A549 (cell line): ENCODE data around the gene IGF2R.

Experiments
- E2F6 ChIP-seq: IDR thresholded peaks from 2 replicates; pipeline ENCODE4 v1.6.1; 2012; ENCODE audit warnings: low read depth, borderline replicate concordance
- HDAC2 ChIP-seq: fragments of 200-600 bp; sonication (generic); IDR thresholded peaks from 2 replicates; pipeline ENCODE4 v1.6.1; 2016
- HOXB13 ChIP-seq: fragments of 250-450 bp; sonication (Bioruptor Pico); IDR thresholded peaks from 2 replicates; pipeline ENCODE4 v1.5.0; 2020; ENCODE audit warnings: low read depth, mild to moderate bottlenecking, moderate library complexity
- MAFK ChIP-seq: fragments of 450-650 bp; IDR thresholded peaks from 2 replicates; pipeline ENCODE4 v1.6.1; 2014; ENCODE audit not compliant: partially characterized antibody
- POLR2A ChIP-seq: IDR thresholded peaks from 2 replicates; pipeline ENCODE4 v1.6.1; 2012; ENCODE audit warnings: mild to moderate bottlenecking, low read length
- POLR2AphosphoS2 ChIP-seq: conservative IDR thresholded peaks from 2 replicates; pipeline ENCODE4 v1.6.1; 2012; ENCODE audit warnings: low read length, improper control_type of control experiment, inconsistent platforms
- RAD21 ChIP-seq, 2 experiments: fragments of >200 bp in 1 of 2; sonication (Bioruptor Twin) in 1 of 2; formaldehyde crosslinking in 1 of 2; IDR thresholded peaks in 1 of 2; conservative IDR thresholded peaks in 1 of 2; 2 replicates in 1 of 2; 3 replicates in 1 of 2; pipeline ENCODE4 v1.6.1; 2012 to 2018; ENCODE audit warnings: inconsistent platforms in 1 of 2
- RARB ChIP-seq: fragments of 250-450 bp; sonication (Bioruptor Pico); IDR thresholded peaks from 2 replicates; pipeline ENCODE4 v1.8.0; 2021; ENCODE audit warnings: mild to moderate bottlenecking, moderate library complexity
- RCOR1 ChIP-seq: fragments of 150-350 bp; IDR thresholded peaks from 2 replicates; pipeline ENCODE4 v1.6.1; 2014; ENCODE audit warnings: antibody characterized with exemption, low read length, low read depth
- ZSCAN20 ChIP-seq: fragments of 250-450 bp; sonication (Bioruptor Pico); IDR thresholded peaks from 2 replicates; pipeline ENCODE4 v1.8.0; 2022; ENCODE audit warnings: mild to moderate bottlenecking, moderate library complexity
- TF ChIP-seq, protein P1 (sequence below): IDR thresholded peaks from 2 replicates; pipeline ENCODE4 v1.6.1; 2012
- TF ChIP-seq, protein P2 (sequence below): fragments of >200 bp; sonication (Bioruptor Twin); formaldehyde crosslinking; IDR thresholded peaks from 3 replicates; pipeline ENCODE4 v1.5.1; 2016
- TF ChIP-seq, protein P3 (sequence below): fragments of 200-600 bp; sonication (generic); IDR thresholded peaks from 2 replicates; pipeline ENCODE4 v1.6.1; 2016; ENCODE audit warnings: antibody characterized with exemption, mild to moderate bottlenecking, moderate library complexity

- TF ChIP-seq, protein P1, sequence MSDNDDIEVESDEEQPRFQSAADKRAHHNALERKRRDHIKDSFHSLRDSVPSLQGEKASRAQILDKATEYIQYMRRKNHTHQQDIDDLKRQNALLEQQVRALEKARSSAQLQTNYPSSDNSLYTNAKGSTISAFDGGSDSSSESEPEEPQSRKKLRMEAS, result no peak
- no peak for TF ChIP-seq ZSCAN20 (CRISPR knock-in tag)
- TF ChIP-seq, protein P2, sequence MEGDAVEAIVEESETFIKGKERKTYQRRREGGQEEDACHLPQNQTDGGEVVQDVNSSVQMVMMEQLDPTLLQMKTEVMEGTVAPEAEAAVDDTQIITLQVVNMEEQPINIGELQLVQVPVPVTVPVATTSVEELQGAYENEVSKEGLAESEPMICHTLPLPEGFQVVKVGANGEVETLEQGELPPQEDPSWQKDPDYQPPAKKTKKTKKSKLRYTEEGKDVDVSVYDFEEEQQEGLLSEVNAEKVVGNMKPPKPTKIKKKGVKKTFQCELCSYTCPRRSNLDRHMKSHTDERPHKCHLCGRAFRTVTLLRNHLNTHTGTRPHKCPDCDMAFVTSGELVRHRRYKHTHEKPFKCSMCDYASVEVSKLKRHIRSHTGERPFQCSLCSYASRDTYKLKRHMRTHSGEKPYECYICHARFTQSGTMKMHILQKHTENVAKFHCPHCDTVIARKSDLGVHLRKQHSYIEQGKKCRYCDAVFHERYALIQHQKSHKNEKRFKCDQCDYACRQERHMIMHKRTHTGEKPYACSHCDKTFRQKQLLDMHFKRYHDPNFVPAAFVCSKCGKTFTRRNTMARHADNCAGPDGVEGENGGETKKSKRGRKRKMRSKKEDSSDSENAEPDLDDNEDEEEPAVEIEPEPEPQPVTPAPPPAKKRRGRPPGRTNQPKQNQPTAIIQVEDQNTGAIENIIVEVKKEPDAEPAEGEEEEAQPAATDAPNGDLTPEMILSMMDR, result no peak
- TF ChIP-seq, protein P3, sequence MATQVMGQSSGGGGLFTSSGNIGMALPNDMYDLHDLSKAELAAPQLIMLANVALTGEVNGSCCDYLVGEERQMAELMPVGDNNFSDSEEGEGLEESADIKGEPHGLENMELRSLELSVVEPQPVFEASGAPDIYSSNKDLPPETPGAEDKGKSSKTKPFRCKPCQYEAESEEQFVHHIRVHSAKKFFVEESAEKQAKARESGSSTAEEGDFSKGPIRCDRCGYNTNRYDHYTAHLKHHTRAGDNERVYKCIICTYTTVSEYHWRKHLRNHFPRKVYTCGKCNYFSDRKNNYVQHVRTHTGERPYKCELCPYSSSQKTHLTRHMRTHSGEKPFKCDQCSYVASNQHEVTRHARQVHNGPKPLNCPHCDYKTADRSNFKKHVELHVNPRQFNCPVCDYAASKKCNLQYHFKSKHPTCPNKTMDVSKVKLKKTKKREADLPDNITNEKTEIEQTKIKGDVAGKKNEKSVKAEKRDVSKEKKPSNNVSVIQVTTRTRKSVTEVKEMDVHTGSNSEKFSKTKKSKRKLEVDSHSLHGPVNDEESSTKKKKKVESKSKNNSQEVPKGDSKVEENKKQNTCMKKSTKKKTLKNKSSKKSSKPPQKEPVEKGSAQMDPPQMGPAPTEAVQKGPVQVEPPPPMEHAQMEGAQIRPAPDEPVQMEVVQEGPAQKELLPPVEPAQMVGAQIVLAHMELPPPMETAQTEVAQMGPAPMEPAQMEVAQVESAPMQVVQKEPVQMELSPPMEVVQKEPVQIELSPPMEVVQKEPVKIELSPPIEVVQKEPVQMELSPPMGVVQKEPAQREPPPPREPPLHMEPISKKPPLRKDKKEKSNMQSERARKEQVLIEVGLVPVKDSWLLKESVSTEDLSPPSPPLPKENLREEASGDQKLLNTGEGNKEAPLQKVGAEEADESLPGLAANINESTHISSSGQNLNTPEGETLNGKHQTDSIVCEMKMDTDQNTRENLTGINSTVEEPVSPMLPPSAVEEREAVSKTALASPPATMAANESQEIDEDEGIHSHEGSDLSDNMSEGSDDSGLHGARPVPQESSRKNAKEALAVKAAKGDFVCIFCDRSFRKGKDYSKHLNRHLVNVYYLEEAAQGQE, result no peak
- no peak for TF ChIP-seq HDAC2
- TF ChIP-seq MAFK, result no peak
- TF ChIP-seq POLR2A, result no peak
- TF ChIP-seq E2F6, result no peak
- no peak for TF ChIP-seq RAD21 (conservative IDR thresholded peaks at IDR 0.05 in 1 of 2, IDR thresholded peaks at IDR 0.05 in 1 of 2)
- TF ChIP-seq RARB (CRISPR knock-in tag), result no peak
- TF ChIP-seq HOXB13 (CRISPR knock-in tag), result no peak
- TF ChIP-seq RCOR1, result no peak
- no peak for TF ChIP-seq POLR2AphosphoS2
Measured at GRCh38 chr6:159979136-159979874, 10.4 kb downstream of the IGF2R start.
